ENCODE results near the gene POFUT2.
"Not testable (repeated sequence)": the region's sequence is repeated elsewhere in the genome, so short reads cannot be mapped to it uniquely, and the experiment has no call there.

GRCh38 chr21:45315676-45316470 lies 28.2 kb upstream of the POFUT2 start:
- not testable (repeated sequence) for TF ChIP-seq CTCF, POLR2A (IDR thresholded peaks at IDR 0.05)
